GM18498 (cell line): Measurements from ENCODE around the gene DYNLT5.
"Not testable (repeated sequence)": the region's sequence is repeated elsewhere in the genome, so short reads cannot be mapped to it uniquely, and the experiment has no call there.

Experiments used
- ATAC-seq: cut with Tn5 transposase; IDR thresholded peaks from one replicate; pipeline ENCODE4 v1.9.1; 2021; ENCODE audit warnings: mild to moderate bottlenecking, moderate library complexity; ENCODE audit not compliant: unreplicated experiment

DYNLT5 gene

DNA sequence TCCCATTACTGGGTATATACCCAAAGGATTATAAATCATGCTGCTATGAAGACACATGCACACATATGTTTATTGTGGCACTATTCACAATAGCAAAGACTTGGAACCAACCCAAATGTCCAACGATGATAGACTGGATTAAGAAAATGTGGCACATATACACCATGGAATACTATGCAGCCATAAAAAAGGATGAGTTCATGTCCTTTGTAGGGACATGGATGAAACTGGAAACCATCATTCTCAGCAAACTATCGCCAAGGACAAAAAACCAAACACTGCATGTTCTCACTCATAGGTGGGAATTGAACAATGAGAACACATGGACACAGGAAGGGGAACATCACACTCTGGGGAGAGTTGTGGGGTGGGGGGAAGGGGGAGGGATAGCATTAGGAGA is 33.5 kb downstream of the DYNLT5 start:
- not testable (repeated sequence) for ATAC-seq

DNA sequence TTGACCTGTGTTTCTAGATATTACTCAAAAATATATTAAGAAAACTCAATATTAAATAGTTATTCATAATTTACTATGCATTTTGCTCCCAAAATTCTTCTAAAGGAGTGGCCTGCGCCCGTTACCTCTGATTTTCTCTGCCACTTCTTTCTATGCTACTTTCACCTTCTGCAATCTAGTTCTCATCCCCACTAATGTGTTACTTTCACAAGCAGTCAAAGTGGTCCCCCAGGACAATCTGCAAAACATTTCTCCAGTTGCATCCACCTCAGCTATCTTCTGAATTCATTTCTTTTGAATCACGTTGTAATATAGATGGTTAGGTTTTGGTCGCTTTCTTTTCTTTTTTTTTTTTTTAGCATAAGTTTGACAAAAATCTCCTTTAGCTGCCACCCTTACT is 35.4 kb downstream of the DYNLT5 start:
- no peak for ATAC-seq

GRCh38 chr1:66788231-66788939 is 36.1 kb downstream of the DYNLT5 start:
- ATAC-seq = peak; percentile 74

DNA sequence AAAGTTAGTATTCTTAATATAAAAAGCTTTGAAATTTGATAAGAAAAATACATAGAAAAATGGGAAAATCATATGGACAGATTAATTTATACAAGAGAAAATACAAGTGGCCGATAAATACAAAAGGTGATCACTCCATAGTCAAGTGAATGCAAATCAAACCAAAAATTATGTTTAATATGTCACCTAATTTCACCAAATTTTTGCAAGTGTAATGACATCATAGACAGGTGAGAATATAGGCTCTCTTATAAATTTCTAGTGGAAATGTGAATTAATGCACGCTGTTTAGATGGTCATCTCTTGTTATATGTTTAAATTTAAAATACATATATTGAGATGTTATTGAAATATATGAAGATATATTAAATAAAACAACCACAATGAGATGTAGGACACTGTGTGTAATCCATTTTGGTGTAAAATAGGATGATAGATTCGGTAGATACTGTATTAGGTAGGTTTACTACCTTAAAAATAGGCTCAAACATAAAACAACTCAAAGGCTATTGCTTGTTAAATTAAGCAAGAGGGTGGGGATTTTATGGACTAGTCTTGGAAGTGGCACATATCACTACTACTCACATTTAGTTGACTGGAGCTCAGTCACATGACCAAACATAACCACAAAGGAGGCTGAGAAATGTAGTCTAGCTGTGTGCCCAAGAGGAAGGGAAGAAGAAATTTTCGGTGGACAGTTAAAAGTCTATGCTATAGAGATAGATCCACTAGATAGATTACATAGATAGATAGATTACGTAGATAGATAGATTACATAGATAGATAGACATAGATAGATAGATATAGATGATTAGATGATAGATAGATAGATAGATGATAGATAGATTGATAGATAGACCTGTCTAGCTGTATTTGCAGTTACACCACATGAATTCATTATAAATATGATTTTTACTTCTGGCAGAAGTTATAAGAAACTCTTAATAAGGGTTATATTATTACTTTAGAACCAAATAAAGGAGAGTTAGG is 39.7 kb downstream of the DYNLT5 start:
- ATAC-seq = no peak

DNA sequence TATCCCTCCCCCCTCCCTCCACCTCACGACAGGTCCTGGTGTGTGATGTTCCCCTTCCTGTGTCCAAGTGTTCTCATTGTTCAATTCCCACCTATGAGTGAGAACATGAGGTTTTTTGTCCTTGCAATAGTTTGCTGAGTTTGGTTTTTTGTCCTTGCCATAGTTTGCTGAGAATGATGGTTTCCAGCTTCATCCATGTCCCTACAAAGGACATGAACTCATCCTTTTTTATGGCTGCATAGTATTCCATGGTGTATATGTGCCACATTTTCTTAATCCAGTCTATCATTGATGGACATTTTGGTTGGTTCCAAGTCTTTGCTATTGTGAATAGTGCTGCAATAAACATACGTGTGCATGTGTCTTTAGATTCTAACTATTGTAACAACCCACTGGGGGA is 43.6 kb downstream of the DYNLT5 start:
- ATAC-seq = not testable (repeated sequence)

DNA sequence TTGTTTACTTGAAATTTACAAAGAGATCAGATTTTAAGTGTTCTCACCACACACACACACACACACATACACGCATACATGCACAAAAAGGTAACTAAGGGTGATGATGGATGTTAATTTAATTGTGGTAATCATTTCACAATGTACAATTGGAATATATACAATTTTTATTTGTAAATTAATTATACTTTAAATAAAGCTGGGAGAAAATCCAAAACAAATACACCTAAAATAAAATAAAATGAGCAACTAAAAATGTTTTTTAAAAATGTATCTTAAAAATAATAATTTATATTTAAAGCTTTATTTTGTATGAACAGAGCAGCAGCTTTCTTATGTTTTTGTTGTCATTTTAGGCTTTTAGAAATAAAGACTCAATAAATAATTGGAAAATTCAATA is 57.0 kb downstream of the DYNLT5 start:
- ATAC-seq = no peak

GRCh38 chr1:66809736-66810326 is 57.6 kb downstream of the DYNLT5 start:
- no peak for ATAC-seq

- ATAC-seq = no peak
Observed at GRCh38 chr1:66824771-66825170, 72.5 kb downstream of the DYNLT5 start.
